D341Med (cell line): ENCODE measurements around the gene STAB1.

ENCODE experiments used
- DNase-seq: peaks from one replicate; pipeline ENCODE4 v3.0.0; 2012; ENCODE audit warnings: low spot score

Gene STAB1

DNA sequence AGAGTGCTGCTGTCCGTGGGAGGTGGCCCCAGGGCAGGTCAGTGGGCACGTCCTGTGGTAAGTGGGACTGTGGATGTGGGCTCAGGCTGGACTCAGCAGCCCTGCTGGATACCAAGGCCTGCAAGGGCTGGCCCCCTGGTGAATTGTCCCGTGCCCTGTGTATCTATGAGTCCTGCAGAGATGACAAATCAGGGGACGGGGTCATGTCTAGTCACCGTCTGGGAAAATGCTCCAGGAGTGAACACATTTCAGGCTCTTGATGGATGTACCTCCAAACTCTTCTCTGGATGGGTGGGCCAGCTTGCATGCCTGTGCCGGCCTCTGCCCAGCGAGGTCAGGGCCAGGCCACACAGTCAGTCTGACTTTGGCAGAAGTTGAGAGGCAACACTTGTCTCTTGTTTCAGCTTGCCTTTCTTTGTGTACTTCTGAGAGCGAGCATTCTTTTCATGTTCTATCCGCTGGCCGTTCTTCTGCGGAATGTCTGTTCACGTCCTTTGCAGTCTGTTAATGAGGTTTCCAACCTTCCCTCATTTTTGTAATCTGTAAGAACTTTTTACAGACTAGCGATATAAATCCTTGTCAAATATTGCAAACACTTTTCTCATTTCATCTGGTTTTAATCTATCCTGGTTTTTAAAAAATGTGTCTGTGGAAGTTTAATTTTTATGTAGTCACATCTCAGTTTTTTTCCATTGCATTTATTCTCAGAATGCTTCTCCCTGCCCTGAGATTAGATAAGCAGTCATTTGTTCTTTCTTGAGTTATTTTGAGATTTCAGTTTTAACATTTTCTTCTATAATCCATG is 11.4 kb upstream of the STAB1 start:
- DNase-seq: no peak

DNA sequence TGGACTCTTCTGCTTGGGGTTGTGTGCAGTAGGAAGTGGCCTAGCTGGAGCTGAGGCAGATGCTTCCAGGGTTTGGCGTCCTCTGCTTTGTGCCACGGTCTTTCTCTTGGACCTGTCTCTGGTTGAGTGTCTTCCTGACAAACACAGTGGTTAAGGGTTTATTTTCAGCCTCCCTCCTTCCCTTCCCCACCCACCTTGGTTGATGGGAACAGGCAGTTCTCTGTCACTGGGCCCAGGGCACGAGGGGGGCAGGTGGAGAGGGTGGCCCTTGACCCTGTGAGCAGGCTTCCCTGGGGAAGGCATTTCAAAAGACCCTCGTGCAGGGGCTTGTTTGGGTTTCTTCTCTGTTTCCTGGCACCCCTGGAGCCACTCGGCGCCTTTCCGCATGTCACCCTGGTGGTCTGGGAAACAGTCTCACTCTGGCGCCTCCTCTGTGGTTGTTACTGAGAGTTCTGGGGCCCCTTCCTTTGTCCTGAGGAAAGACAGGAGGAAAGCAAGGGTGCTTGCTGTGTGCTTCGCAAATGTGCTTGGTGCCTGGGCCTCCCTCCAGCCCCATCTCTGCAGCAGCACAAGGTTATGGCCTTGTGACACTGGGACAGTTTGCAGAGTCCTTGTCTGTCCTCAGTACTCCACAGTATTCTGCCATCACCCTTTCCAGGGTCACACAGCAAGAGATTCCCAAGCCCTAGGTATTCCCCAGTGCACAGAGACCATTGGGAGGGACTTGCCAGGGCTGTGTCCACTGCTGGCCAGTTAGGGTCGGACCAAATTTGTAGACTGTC is 10.3 kb upstream of the STAB1 start:
- DNase-seq: no peak

DNA sequence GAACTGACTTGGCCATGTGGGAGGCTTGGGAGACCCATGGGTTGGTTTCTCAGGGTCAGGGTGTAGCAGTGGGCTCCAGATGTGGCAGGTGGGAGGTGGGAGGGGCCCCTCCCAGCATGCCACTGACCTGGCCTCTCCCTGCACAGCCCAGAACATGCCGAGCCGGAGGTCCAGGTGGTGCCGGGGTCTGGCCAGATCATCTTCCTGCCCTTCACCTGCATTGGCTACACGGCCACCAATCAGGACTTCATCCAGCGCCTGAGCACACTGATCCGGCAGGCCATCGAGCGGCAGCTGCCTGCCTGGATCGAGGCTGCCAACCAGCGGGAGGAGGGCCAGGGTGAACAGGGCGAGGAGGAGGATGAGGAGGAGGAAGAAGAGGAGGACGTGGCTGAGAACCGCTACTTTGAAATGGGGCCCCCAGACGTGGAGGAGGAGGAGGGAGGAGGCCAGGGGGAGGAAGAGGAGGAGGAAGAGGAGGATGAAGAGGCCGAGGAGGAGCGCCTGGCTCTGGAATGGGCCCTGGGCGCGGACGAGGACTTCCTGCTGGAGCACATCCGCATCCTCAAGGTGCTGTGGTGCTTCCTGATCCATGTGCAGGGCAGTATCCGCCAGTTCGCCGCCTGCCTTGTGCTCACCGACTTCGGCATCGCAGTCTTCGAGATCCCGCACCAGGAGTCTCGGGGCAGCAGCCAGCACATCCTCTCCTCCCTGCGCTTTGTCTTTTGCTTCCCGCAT is 7.9 kb upstream of the STAB1 start:
- DNase-seq: no peak

DNA sequence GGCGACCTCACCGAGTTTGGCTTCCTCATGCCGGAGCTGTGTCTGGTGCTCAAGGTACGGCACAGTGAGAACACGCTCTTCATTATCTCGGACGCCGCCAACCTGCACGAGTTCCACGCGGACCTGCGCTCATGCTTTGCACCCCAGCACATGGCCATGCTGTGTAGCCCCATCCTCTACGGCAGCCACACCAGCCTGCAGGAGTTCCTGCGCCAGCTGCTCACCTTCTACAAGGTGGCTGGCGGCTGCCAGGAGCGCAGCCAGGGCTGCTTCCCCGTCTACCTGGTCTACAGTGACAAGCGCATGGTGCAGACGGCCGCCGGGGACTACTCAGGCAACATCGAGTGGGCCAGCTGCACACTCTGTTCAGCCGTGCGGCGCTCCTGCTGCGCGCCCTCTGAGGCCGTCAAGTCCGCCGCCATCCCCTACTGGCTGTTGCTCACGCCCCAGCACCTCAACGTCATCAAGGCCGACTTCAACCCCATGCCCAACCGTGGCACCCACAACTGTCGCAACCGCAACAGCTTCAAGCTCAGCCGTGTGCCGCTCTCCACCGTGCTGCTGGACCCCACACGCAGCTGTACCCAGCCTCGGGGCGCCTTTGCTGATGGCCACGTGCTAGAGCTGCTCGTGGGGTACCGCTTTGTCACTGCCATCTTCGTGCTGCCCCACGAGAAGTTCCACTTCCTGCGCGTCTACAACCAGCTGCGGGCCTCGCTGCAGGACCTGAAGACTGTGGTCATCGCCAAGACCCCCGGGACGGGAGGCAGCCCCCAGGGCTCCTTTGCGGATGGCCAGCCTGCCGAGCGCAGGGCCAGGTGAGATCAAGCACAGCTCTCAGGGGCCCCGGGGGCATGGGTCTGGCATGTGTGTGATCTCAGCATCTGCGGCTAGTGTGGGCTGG is 7.1 kb upstream of the STAB1 start:
- no peak for DNase-seq

DNA sequence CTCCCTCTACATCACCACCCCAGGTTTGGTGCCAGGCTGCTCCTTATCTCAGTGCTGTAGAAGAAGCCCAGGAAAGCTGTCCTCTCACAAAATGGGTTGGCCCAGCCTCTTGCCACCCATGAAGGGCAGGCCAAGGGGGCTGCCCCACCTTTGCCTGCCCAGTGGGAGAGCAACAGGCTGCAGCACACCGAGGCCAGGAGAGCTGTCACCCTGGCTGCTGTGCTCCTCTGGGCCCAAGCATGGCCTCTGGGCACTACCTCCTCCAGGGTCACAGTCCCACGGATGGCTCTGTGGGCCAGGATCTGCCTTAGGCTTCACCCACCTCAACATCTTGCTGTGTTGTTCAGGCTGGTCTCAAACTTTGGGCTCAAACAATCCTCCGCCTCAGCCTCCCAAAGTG is 6.4 kb upstream of the STAB1 start:
- no peak for DNase-seq

DNA sequence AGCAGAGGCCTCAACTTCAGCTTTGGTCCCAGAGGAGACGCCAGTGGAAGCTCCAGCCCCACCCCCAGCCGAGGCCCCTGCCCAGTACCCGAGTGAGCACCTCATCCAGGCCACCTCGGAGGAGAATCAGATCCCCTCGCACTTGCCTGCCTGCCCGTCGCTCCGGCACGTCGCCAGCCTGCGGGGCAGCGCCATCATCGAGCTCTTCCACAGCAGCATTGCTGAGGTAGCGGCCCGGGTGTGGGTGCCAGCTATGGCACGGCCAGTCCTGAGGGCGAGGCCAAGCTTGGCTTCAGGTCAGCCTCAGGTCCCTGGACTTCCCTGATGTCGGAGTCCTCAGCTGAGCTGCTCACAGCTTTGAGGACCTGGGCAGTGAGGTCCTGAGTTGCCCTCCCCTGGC is 5.7 kb upstream of the STAB1 start:
- no peak for DNase-seq

DNA sequence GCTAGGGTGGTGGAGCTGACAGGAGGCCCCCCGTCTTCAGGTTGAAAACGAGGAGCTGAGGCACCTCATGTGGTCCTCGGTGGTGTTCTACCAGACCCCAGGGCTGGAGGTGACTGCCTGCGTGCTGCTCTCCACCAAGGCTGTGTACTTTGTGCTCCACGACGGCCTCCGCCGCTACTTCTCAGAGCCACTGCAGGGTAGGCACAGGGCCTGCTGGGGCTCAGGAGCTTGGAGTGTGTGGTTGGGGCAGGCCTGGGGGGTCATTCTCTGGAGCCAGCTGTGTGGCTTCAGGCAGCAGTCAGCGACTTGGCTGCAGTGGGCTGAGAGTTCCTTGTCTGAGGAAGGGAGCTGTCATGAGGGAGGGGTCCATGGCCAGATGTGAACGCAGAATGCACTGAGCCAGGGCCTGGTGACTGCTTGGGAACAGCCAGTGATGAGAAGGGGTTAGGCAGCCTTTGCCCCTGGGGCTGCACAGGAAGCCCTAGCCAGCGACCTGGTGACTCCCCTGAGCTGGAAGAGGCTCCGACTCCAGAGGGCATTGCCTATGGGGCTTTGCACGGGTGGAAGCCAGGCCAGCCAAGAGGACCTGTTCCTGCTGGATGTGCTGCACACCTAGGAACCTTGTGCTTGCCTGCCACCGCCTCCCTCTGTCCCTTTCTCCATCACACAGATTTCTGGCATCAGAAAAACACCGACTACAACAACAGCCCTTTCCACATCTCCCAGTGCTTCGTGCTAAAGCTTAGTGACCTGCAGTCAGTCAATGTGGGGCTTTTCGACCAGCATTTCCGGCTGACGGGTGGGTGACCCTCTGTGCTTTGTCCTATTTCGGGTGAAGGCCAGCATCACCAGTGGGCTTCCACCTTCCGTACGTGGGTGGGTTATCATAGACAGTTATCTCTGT is 4.9 kb upstream of the STAB1 start:
- DNase-seq: no peak

DNA sequence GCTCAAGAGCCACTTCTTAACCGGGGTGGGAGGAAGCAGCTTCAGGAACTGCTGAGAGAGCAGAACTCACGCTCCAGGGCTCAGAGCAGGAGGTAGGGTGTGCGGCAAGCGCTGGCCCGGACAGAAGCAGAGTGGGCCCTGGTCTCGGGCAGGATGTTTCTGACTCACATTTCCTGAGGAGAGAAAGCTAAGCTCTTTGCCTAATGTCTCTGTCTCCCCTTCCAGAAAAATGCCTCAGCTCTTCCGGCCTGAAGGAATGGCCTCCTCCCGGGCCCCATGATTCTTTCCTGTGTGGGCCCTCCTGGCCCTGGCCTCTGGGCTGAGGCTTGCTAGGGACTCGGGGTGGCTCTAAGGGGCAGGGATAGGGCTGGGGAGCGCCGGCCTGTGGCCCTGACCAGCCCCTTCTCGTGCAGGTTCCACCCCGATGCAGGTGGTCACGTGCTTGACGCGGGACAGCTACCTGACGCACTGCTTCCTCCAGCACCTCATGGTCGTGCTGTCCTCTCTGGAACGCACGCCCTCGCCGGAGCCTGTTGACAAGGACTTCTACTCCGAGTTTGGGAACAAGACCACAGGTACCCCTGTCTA is 4.1 kb upstream of the STAB1 start:
- no peak for DNase-seq

DNA sequence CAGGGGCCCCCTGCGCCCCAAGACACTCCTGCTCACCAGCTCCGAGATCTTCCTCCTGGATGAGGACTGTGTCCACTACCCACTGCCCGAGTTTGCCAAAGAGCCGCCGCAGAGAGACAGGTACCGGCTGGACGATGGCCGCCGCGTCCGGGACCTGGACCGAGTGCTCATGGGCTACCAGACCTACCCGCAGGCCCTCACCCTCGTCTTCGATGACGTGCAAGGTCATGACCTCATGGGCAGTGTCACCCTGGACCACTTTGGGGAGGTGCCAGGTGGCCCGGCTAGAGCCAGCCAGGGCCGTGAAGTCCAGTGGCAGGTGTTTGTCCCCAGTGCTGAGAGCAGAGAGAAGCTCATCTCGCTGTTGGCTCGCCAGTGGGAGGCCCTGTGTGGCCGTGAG is 3.1 kb upstream of the STAB1 start:
- no peak for DNase-seq

DNA sequence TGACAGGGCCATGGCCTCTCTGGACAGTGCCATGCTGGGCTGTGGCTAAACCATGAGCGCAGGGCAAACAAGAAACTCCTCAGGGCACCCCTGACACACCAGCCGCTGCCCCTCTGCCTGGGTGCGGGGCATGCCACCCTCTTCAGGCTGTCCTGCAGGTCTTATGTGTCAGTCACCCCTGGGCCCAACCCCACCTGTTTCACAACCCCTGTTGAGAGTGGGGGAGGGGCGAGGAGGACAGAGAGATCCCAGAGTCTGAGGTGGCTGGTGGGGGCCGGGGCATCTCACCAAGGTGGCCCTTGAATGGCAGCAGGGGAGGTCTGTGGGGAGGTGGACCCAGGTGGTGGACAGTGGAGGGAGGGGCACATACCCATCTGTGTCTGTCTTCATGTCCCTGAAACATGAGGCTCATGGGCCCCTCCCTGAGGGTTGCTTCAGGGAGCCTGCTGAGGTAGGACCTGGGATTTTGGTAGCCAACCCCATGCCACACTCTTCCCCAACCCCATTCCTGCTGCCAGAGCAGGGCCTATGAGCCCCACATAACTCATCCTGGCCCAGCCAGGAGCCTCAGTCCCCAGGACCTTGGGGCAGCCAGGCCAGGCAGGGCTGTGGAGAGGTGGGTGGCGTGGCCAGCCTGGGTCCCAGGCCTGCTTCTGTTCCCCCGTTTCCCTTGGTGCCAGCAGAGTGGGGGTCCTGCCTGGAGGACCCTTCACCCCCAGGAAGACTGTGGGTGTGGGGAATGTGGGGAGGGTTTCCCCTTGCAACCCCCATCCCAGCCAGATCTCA is 1.7 kb upstream of the STAB1 start:
- no peak for DNase-seq

DNA sequence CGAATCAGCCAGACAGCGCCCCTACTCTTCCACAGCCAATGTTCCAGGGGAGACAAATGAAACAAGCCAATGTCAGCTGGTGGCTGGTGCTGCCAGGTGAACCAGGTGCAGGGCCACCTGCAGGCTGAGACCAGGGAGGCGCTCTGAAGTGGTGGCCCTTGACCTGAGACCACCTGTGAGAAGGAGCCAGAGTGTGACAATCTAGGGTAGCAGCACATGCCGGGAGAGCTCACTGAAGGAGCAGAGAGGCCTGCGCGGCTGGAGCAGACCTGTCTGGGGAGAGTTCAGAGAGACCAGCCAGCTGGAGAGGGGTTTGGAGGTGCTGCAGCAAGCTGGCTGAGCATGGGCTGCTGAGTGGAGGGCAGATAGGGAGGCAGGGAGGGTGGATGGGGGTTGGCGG is 693 bp upstream of the STAB1 start:
- DNase-seq: no peak

DNA sequence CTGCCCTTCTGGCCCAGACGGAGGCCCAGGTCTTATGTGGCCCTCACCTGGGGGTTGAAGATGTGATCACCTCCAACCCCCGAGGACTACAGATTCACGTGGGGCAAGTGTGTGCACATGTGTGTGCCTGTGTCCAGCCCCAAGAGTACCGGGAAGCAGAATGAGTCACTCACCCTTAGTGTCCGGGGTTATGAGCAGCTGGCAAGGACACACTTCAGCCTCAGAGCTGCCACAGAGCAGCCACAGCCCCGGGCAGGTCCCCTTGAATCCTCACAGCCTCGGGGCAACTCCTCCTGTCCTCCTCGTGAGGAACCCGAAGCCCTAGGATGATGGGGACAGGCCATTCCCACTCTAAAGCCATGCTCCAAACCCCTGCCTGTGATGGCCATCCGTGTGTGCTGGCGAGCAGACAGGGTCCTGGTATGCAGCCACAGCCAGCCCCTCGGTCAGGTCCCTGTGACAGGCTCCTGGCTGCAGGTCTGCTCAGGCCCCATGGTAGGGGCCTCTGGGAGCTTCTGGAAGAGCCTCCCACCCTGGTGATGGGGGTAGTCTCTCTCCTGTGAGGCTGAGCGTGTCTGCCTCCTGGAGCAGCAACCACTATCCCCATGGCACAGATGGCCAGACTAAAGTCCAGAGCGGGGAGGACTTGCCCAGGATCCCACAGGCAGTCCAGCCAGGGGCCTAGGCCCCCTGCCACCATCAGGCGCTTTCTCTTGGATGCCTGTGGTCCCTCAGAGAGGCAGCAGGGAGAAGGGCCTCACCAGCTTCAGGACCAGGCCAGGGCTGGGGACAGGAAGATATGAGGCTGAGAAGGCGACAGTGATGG is 852 bp downstream of the STAB1 start:
- no peak for DNase-seq

DNA sequence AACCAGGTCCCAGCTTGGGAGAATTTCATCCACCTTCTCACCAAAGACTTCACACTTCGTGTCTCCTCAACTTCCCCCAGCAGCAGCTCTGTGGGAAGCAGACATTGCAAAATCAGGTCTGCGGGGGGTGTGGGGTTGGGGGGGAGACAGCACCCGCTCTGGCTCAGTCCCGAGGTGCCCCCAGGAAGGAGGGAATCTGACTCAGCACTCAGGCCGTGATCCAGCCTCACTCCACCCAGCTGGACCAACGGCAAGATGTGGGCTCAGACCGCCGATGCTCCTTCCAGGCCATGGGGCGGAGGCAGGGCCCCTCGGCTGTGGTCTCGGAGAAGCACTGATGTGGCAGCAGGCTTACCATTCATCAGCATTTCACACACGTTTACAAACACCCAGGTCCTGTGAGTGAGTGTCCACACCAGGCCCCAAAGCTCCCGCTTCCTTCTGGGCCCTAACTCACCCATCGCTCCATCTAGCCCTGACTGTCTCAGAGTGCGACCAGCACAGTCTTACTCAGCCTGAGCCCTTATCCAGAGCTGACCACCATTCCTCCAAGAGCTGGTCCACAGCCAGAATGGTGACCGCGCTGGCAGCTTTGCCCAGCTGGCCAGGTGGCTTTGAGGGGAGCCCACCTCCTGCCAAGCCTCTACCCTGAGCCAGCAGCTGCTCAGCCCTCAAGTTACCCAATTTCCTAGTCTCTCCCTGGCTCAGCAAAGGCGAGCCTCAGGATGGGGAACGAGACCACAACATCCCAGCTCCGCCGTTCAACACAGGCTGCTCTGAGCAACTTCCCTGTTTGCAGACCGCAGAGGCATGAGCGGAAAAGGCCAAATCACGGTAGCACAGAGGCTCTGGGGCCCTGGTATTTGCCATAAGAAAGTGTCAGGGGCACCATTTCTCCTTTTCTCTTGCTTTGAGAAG is 3.3 kb downstream of the STAB1 start:
- no peak for DNase-seq

DNA sequence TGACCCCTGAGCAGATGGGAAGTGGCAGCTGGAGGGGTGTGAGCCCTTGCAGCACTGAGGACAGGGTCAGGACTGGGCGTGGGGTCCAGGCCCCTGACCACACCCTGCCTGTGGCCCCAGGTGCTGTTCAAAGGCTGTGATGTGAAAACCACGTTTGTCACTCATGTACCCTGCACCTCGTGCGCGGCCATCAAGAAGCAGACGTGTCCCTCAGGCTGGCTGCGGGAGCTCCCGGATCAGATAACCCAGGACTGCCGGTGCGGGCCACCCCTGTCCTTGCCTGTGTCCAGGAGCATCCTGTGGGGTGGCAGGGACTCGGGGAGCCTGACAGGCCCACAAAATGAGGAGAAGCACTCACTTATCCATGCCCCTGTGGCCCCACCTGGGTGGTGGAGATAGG is 5.9 kb downstream of the STAB1 start:
- DNase-seq: no peak

DNA sequence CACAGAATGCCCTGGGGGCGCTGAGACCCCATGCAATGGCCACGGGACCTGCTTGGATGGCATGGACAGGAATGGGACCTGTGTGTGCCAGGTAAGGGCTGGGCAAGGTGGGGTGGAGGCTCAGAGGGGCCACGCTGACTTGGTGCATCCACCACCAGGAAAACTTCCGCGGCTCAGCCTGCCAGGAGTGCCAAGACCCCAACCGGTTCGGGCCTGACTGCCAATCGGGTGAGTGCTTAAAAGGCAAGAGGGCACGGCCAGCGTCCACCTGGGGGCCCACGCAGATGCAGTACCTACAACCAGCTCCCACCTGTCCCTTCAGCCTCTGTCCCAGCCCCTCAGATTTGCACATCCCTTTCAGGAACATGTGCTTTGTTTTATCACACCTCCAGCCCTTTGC is 6.9 kb downstream of the STAB1 start:
- DNase-seq: no peak

DNA sequence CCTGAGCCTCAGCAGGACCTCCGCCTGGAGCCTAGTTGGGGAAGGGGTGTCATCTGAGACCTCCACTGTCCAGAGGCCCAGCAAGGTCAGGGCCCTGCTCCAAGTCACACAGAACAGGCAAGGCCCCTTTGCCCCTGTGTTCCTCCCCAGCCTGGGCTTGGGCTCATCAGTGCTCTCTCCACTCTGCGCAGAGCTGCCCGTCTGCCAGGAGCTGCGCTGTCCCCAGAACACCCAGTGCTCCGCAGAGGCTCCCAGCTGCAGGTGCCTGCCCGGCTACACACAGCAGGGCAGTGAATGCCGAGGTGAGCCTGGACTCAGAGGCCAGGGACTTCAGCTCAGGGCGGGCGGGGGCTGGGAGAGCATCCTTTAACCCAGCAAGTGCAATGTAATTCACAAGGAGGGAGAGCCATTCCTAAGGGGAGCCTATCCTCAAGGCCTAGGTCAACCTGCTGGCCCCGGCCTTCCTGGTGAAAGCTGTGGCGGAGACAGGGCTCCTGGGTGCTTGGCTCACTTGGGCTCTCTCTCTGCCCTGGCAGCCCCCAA is 7.7 kb downstream of the STAB1 start:
- no peak for DNase-seq

DNA sequence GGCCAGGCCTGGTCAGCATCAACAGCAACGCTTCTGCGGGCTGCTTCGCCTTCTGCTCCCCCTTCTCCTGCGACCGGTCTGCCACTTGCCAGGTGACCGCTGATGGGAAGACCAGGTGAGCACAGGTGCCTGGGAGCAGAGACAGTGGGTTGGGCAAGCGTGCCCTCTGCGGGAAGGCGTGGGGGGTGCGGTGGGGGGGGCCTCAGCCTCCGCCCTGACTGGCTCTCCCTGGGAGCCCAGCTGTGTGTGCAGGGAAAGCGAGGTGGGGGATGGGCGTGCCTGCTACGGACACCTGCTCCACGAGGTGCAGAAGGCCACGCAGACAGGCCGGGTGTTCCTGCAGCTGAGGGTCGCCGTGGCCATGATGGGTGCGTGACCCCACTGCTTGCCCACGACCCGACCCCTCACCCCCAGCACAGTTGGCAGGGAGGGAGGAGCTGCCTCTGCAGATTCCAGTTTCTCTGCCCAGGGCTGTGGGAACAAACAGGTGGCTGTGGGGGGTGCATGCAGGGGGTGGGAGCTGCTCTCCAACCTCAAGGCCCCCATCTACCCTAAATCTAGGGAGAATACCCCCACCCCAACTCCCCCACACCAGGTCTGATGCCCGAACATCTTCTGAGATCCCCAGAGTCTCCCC is 8.8 kb downstream of the STAB1 start:
- no peak for DNase-seq
